GM18873 (cell line): ENCODE measurements around the gene CYTH1.
"Not testable (repeated sequence)": the region's sequence is repeated elsewhere in the genome, so short reads cannot be mapped to it uniquely, and the experiment has no call there.

Experiments used
- ATAC-seq: cut with Tn5 transposase; IDR thresholded peaks from one replicate; pipeline ENCODE4 v1.9.1; 2021; ENCODE audit warnings: mild to moderate bottlenecking, moderate library complexity, moderate number of reproducible peaks; ENCODE audit not compliant: unreplicated experiment, low FRiP score

CYTH1 gene

GRCh38 chr17:78675836-78676235 is 106.2 kb downstream of the CYTH1 start:
- ATAC-seq = no peak

- no peak for ATAC-seq
Observed at GRCh38 chr17:78675316-78675616, 106.8 kb downstream of the CYTH1 start.

DNA sequence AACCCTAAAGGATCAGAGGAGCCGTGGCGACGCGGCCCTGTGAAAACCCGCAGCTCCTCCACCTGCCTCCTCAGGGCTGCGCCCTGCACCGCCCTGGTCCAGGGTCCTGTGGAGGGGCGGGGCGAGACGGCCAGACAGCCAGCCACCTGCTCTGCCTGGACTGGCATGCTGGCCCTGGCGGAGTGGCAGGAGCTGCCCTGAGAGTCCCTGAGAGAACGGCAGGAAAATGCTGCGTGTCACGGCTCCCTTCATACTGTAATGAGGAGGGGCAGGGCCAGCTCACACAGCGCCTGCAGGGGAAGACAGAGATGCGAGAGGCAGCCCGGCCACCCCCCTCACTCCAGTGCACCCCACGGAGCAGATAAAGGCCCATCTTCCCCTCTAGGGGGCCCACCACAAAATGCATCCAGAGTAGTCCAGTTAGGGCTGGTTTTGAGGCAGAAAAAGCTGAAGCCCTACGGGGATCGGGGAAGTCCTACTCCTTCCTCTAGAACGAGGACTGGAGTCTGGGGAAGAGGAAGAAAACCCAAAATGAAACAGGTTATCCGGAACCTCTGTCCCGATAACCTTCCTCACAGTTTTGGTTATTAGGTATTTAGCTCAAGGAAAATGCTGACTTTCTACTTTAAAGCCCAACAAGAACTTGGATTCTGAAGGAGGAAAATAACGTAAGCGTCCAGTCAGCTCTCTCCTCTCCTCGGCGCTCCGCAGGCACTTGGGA is 107.3 kb downstream of the CYTH1 start:
- no peak for ATAC-seq

DNA sequence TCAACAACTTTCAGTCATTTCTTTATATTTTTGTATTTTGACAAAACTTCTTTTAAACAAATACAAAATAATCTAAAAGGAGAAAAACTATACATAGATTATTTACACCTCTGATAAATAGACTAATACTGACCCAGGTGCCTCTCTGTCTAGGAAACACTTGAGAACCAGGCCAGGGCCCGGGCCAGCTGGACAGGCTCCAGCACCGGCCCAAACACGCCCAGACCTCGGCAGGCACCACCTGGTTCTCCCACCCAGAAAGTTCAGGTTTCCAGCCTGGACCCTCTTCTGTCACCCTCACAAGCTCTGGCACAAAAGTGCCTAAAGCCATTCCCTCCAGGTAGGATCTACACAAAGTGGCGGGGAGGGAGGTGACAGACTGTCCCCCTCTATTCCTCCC is 107.9 kb downstream of the CYTH1 start:
- ATAC-seq = no peak

DNA sequence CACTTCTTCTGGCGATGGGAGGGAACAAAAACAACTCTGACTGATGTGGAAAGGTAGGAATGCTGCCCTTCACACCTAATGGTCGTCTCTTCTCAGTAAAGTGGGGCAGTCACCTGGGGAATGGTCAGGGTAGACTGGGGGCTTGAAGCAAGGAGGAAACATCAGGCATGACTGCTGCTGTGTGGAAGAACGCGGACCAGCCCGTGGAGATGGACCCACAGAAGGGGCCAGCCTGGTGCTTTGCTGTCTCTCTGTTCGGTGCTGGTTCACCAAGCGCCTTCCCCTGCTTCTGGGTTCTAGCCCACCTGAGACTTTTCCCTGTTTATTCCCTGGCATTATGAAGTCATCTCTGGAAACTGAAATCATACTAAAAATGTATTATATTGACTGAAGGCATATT is 108.7 kb downstream of the CYTH1 start:
- ATAC-seq = no peak

DNA sequence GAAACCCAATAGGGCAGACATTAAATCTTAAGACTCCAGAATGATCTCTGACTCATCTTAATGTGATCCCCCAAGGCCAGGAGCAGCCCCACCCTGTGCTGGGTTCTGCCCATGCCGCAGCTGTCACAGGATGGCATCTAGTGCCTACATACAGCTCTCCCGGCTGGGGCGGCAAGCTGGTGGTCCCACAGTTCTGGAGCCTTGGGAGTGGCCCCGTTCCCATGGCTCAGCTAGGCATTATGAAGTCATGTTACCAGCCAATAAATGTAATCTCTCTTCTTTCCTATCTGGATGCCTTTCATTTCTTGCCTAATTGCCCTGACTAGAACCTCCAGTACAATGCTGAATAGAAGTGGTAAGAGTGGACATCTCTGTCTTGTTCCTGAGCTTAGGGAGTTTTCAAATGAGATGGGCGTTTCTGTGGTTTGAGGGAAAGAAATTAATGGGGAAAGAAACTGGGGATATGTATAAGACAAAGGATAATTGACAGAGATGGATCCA is 109.2 kb downstream of the CYTH1 start:
- no peak for ATAC-seq

GRCh38 chr17:78672005-78672404 is 110.1 kb downstream of the CYTH1 start:
- no peak for ATAC-seq

- ATAC-seq = not testable (repeated sequence)
Observed at GRCh38 chr17:78671726-78672001, 110.4 kb downstream of the CYTH1 start.

GRCh38 chr17:78670850-78671725 is 111.0 kb downstream of the CYTH1 start:
- ATAC-seq = no peak

DNA sequence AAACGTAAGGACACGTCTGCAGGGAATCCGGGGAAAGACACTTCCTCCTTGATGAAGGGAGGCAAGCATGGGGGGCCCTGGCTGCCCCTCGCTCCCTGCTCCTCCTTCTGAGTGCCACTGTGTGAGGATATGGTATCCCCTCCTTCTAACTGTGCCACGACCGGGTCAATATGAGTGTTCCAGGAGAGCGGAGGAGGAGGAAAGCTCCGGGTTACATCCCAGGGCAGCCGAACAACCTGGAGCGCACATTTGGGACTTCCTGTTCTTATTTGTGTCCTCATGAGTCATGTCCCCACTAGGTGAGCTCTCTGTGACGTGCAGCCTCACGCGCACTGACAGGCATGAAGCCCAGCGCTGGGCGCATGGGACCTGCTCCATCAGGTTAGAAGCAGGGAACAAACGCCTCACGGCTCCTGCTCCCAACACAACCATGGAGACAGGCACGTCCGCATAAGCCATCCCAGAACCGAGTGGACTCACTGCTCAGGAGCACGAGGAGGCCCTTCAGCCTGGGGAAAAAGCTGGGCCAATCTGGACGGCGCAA is 112.0 kb downstream of the CYTH1 start:
- no peak for ATAC-seq

DNA sequence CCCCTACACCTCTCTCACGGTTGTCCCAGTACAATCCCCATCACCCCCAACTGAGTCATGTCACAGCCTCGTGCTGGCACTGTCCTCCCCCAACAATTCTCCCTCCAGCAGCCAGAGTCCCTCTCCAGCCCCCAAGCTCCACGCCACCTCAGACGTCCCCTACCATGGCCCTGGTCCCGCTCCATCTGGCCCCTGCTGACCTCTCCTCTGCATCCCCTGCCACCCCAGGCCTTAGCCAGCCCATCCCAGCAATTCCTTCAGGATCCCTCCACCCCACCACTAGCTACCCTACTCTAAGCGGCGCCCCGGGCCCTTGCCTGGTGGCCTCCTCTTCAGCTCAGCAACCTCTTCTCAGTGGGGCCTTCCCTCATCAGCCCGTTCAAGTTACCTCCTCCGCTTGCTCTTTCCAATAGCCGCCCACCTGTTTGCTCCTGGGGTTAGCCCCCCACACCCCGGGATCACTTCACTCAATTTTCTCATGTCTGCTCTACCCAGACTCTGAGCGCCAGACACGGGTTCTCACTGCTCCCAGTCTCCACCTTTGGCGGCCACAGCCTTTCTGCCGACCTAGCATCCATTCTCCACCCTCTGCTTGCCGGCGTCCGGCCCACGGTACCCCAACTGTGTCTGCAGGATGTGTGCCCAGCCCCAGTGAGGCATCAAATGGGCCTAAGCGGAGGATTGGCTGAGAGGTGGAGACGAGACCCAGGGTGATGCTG is 112.7 kb downstream of the CYTH1 start:
- no peak for ATAC-seq

DNA sequence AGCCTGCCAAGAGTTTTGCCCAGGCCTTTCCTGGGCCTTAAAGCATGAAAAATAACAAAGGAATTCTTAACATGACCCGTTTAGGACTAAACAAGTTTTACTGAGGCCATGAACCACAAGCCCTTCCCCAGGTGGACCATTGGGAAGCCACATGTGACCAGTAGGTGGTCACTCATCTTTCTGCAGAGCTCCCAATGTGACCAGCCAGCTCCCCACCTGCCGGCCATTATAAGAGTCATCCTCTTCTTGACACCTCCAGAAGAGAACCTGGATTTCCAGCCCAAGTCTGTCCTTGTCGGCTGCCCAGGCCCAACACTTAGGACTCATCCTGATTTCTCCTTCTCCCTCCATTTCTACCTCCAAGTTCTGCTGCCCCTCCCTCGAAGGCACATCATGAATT is 113.2 kb downstream of the CYTH1 start:
- ATAC-seq = no peak

GRCh38 chr17:78667741-78668640 is 114.1 kb downstream of the CYTH1 start:
- no peak for ATAC-seq

DNA sequence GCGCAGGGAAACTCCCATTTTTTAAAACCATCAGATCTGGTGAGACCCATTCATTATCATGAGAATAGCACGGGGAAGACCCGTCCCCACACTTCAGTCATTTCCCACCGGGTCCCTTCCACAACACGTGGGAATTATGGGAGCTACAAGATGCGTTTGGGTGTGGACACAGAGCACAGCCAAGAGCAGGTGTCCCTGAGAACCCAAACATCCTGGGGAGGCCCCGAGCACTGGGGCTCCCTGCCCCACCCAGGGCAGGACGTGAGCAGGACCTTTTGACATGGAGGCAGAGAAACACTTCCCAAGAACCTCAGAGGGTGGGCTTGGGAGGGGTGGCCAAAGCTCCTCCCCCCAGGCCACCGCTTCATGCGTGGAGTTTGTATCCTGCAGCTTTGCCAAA is 115.0 kb downstream of the CYTH1 start:
- ATAC-seq = no peak

GRCh38 chr17:78665952-78666920 is 115.8 kb downstream of the CYTH1 start:
- ATAC-seq = no peak

- no peak for ATAC-seq
Observed at GRCh38 chr17:78665387-78665951, 116.6 kb downstream of the CYTH1 start.

GRCh38 chr17:78664476-78665386 is 117.3 kb downstream of the CYTH1 start:
- no peak for ATAC-seq
